Panc1 (cell line): ENCODE results near the gene PLEKHM2. TPM values are rescaled to one million over a fixed set of nuclear protein-coding genes. Genes with fewer than 3 reads are reported as not detected.

Source experiments
- ATAC-seq: fragments of 200-7000 bp; cut with Tn5 transposase; 2 replicates; pipeline ENCODE4 v1.9.1; 2020; ENCODE audit warnings: mild to moderate bottlenecking, moderate library complexity
- BruUV-seq: library from RNA; stranded (reverse); fragments of 400-500 nt; replicated peaks from 2 replicates; lab custom pipeline; 2021; lab: Mats Ljungman, UMichigan
- CTCF ChIA-PET: fragments of 300-600 bp; sonication (Branson Sonifier 250); formaldehyde crosslinking; loops from one replicate; lab custom pipeline; 2022; ENCODE audit warnings: antibody characterized with exemption; lab: Charles Lee
- POLR2A ChIA-PET: fragments of 300-600 bp; sonication (Branson Sonifier 250); formaldehyde crosslinking; loops from one replicate; lab custom pipeline; 2022; ENCODE audit warnings: antibody characterized with exemption; lab: Charles Lee
- DNase-seq: peaks from one replicate; pipeline ENCODE4 v3.0.0-alpha.2; 2010; ENCODE audit warnings: low read depth, low spot score
- H3K27ac ChIP-seq: 2 replicates; pipeline ENCODE4 v1.5.1; 2011; ENCODE audit warnings: mild to moderate bottlenecking, low read length, inconsistent platforms
- H3K27me3 ChIP-seq: fragments of 200-500 bp; sonication (Bioruptor generic); 2 replicates; pipeline ENCODE4 v1.6.0; 2014; ENCODE audit warnings: low read length, inconsistent platforms; ENCODE audit not compliant: control insufficient read depth, insufficient read depth
- H3K36me3 ChIP-seq: fragments of 200-500 bp; sonication (Bioruptor generic); 2 replicates; pipeline ENCODE4 v1.5.1; 2014; ENCODE audit warnings: inconsistent platforms, mild to moderate bottlenecking, low read length, moderate library complexity; ENCODE audit not compliant: control insufficient read depth, insufficient read depth
- H3K4me1 ChIP-seq: 2 replicates; pipeline ENCODE4 v1.5.1; 2011; ENCODE audit warnings: inconsistent platforms, mild to moderate bottlenecking, low read length, moderate library complexity; ENCODE audit not compliant: control insufficient read depth, insufficient read depth
- H3K4me3 ChIP-seq, 2 experiments: 2 replicates each; pipeline ENCODE4 v1.5.1; 2011 to 2012; ENCODE audit warnings: low read depth in 2 of 2, low read length in 2 of 2, mild to moderate bottlenecking in 2 of 2, inconsistent platforms in 1 of 2, moderate library complexity in 1 of 2
- H3K9me3 ChIP-seq: fragments of 200-500 bp; sonication (Bioruptor generic); 2 replicates; pipeline ENCODE4 v1.5.1; 2014; ENCODE audit warnings: low read depth, mild to moderate bottlenecking, inconsistent platforms, low read length, moderate library complexity; ENCODE audit not compliant: control insufficient read depth, insufficient read depth
- POLR2AphosphoS5 ChIP-seq: IDR thresholded peaks from 2 replicates; pipeline ENCODE4 v1.6.1; 2012; ENCODE audit warnings: mild to moderate bottlenecking, low read depth, low read length, moderate library complexity
- REST ChIP-seq, 2 experiments: IDR thresholded peaks; 2 replicates each; pipeline ENCODE4 v1.6.1; 2011 to 2012; ENCODE audit warnings: low read depth in 2 of 2, control low read depth in 1 of 2, low read length in 1 of 2, mild to moderate bottlenecking in 1 of 2, moderate library complexity in 1 of 2; ENCODE audit not compliant: insufficient read depth in 1 of 2
- SIN3A ChIP-seq: IDR thresholded peaks from 2 replicates; pipeline ENCODE4 v1.6.1; 2012; ENCODE audit warnings: low read depth, mild to moderate bottlenecking, low read length, moderate library complexity, borderline replicate concordance; ENCODE audit not compliant: insufficient read depth
- TCF7L2 ChIP-seq: IDR thresholded peaks from 2 replicates; pipeline ENCODE4 v1.6.1; 2011; ENCODE audit warnings: mild to moderate bottlenecking, low read depth, low read length, inconsistent platforms
- in situ Hi-C: cut with HindIII; loops from 2 replicates; pipeline ENCODE4 v1.10.0; 2016; ENCODE audit warnings: low sequenced_read_pairs, low pct_unique_long_range_greater_than_20kb
- intact Hi-C: fragments of 100-400 bp; cut with micrococcal nuclease; formaldehyde crosslinking; loops from one replicate; pipeline ENCODE4 v1.10.0; 2022; ENCODE audit not compliant: unreplicated experiment
- total RNA-seq: library from RNA; stranded (reverse); gene quantifications from one replicate; pipeline ENCODE4 v1.2.1, GENCODE V29; 2021; ENCODE audit not compliant: unreplicated experiment
- TF ChIP-seq, protein P1 (sequence below): fragments of 450-650 bp; IDR thresholded peaks from 2 replicates; pipeline ENCODE4 v1.5.1; 2017; ENCODE audit warnings: mild to moderate bottlenecking

PLEKHM2 gene
- total RNA-seq, 1 experiment from 2014 or later, result 54.6 TPM

DNA sequence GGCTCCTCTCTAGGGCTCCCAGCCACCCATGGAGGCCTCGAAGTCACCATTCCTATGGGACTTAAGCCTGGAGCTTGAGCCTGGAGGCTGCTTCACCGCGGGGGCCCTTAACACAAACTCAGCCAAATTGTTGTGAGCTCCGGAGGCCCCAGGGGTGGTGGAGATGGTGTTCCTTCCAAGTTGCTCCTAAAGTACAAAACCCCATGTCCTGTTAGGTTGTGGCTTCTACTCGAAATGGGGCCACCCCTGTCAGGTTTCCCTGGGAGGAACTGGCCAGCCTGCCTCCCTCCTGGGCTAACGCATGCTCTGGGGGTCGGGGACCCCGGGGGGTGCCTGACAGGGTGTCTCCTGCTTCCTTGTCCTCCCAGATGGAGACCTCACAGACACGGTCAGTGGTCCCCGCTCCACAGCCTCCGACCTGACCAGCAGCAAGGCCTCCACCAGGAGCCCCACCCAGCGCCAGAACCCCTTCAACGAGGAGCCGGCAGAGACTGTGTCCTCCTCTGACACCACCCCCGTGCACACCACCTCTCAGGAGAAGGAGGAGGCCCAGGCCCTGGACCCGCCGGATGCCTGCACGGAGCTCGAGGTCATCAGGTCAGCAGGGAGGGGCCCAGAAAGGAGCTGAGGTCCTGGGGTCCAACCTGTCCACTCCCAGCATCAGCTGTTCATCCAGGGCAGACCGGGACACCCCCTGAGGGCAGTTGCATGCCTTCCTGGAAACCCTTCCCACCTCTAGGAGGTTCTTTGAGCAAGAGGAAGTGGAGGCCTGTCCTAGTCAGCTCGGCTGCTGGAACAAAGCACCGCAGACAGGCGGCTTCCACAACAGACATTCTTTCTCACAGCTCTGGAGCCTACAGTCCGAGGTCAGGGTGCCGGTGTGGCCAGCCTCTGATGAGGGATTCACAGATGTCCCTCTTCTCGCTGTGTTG is 41.1 kb downstream of the PLEKHM2 start:
- no peaks in the 10 kb centered on the region for H3K4me1 ChIP-seq
- POLR2A ChIA-PET, result no interaction called here

GRCh38 chr1:15726508-15726907 is 42.4 kb downstream of the PLEKHM2 start:
- ATAC-seq, result no peak
- ChIA-PET CTCF (no interaction called here), POLR2A (no interaction called here)
- DNase-seq, result no peak
- in situ Hi-C loops, result no loop called here
- no peaks in the 10 kb centered on the region for H3K4me1 ChIP-seq
- H3K27ac ChIP-seq, result no peak overlapping the region
- H3K9me3 ChIP-seq, result no peaks in the 10 kb centered on the region
- H3K27me3 ChIP-seq, result no peaks in the 10 kb centered on the region
- intact Hi-C loops, result no loop called here
- BruUV-seq, result no TSS peak
- H3K4me3 ChIP-seq, result no peak overlapping the region
- no peaks in the 10 kb centered on the region for H3K36me3 ChIP-seq
- TF ChIP-seq TCF7L2 (no peak), SIN3A (no peak), REST (IDR thresholded peaks at IDR 0.05; ENCODE audit: insufficient read depth in 1 of 2, low read depth in 2 of 2, low read length in 1 of 2) (no peak), POLR2AphosphoS5 (no peak)
- TF ChIP-seq, protein P1, sequence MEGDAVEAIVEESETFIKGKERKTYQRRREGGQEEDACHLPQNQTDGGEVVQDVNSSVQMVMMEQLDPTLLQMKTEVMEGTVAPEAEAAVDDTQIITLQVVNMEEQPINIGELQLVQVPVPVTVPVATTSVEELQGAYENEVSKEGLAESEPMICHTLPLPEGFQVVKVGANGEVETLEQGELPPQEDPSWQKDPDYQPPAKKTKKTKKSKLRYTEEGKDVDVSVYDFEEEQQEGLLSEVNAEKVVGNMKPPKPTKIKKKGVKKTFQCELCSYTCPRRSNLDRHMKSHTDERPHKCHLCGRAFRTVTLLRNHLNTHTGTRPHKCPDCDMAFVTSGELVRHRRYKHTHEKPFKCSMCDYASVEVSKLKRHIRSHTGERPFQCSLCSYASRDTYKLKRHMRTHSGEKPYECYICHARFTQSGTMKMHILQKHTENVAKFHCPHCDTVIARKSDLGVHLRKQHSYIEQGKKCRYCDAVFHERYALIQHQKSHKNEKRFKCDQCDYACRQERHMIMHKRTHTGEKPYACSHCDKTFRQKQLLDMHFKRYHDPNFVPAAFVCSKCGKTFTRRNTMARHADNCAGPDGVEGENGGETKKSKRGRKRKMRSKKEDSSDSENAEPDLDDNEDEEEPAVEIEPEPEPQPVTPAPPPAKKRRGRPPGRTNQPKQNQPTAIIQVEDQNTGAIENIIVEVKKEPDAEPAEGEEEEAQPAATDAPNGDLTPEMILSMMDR, result no peak

More for the DNA sequence above, 41.1 kb downstream of the PLEKHM2 start:
- Histone ChIP-seq H3K27me3 (no peaks in the 10 kb centered on the region), H3K27ac (no peak overlapping the region), H3K4me3 (no peak overlapping the region), H3K36me3 (no peaks in the 10 kb centered on the region), H3K9me3 (no peaks in the 10 kb centered on the region)
- ATAC-seq (no peak), DNase-seq (no peak)
- no peak for TF ChIP-seq TCF7L2
- TF ChIP-seq POLR2AphosphoS5, result no peak
- TF ChIP-seq, protein P1, result no peak
- no peak for TF ChIP-seq SIN3A
- TF ChIP-seq REST (IDR thresholded peaks at IDR 0.05; ENCODE audit: insufficient read depth in 1 of 2, low read depth in 2 of 2, low read length in 1 of 2), result no peak
- BruUV-seq, result no TSS peak
- intact Hi-C loops (no loop called here), in situ Hi-C loops (no loop called here)
- CTCF ChIA-PET, result interaction anchor here (0.5 kb wide), 1 partner anchor 130 kb away, joined by 5 read pairs; no protein-coding TSS in a partner anchor
